Measurements from ENCODE around the gene ALCAM. TPM values are rescaled to one million over a fixed set of nuclear protein-coding genes. Genes with fewer than 3 reads are reported as not detected.
A peak's percentile ranks its signal among the peaks of the same experiment; 100 is the strongest.

Gene ALCAM
- total RNA-seq, 4 donors from 2014 or later = 18.6 to 43.7 (median 21.2) TPM

GRCh38 chr3:105368566-105369499 is 2.1 kb downstream of the ALCAM start:
- peak overlapping the region; percentile 53 to 76 (median 66) for H3K4me3 ChIP-seq
- H3K27me3 ChIP-seq = no peaks in the 10 kb centered on the region
- TF ChIP-seq POLR2A (IDR thresholded peaks at IDR 0.05) (peak; percentile 41 to 46), CTCF (IDR thresholded peaks at IDR 0.05) (no peak)
- H3K4me1 ChIP-seq = peaks cover 0 to 24% (median 2%) of the 10 kb centered on the region in 4 donors
- DNase-seq = peak; percentile 73 to 90 (median 74)
- H3K27ac ChIP-seq = peak overlapping the region; percentile 80 to 94 (median 84)
- H3K9me3 ChIP-seq = no peaks in the 10 kb centered on the region
- no peaks in the 10 kb centered on the region for H3K36me3 ChIP-seq

GRCh38 chr3:105369500-105370371 is 3.0 kb downstream of the ALCAM start:
- Histone ChIP-seq H3K4me3 (peak overlapping the region; percentile 53 to 76 (median 66)), H3K4me1 (peaks cover 0 to 24% (median 2%) of the 10 kb centered on the region in 4 donors), H3K27me3 (no peaks in the 10 kb centered on the region), H3K9me3 (no peaks in the 10 kb centered on the region), H3K36me3 (no peaks in the 10 kb centered on the region), H3K27ac (peak overlapping the region; percentile 80 to 94 (median 84))
- TF ChIP-seq CTCF (IDR thresholded peaks at IDR 0.05) = peak; percentile 42 to 69 (median 65)
- no peak for TF ChIP-seq POLR2A (IDR thresholded peaks at IDR 0.05)
- peak in 2 of 3 donors; percentile 72 to 86 for DNase-seq

GRCh38 chr3:105373383-105373782 is 6.7 kb downstream of the ALCAM start:
- H3K27me3 ChIP-seq = no peaks in the 10 kb centered on the region
- H3K4me3 ChIP-seq = no peak overlapping the region
- H3K36me3 ChIP-seq = no peaks in the 10 kb centered on the region
- H3K4me1 ChIP-seq = peaks cover 0 to 5% (median 0%) of the 10 kb centered on the region in 4 donors
- H3K9me3 ChIP-seq = no peaks in the 10 kb centered on the region
- no peak overlapping the region for H3K27ac ChIP-seq
- DNase-seq = no peak
- TF ChIP-seq CTCF (IDR thresholded peaks at IDR 0.05) = no peak
- no peak for TF ChIP-seq POLR2A (IDR thresholded peaks at IDR 0.05)

GRCh38 chr3:105375750-105376511 is 9.2 kb downstream of the ALCAM start:
- no peak overlapping the region for H3K27ac ChIP-seq
- H3K9me3 ChIP-seq = no peaks in the 10 kb centered on the region
- H3K36me3 ChIP-seq = no peaks in the 10 kb centered on the region
- H3K4me3 ChIP-seq = no peak overlapping the region
- DNase-seq = no peak
- no peaks in the 10 kb centered on the region for H3K4me1 ChIP-seq
- H3K27me3 ChIP-seq = no peaks in the 10 kb centered on the region
- TF ChIP-seq POLR2A (IDR thresholded peaks at IDR 0.05) (no peak), CTCF (IDR thresholded peaks at IDR 0.05) (no peak)

GRCh38 chr3:105377716-105378115 is 11.0 kb downstream of the ALCAM start:
- no peak for DNase-seq
- TF ChIP-seq POLR2A (IDR thresholded peaks at IDR 0.05) (no peak), CTCF (IDR thresholded peaks at IDR 0.05) (no peak)

More at GRCh38 chr3:105377716-105378115, 11.0 kb downstream of the ALCAM start:
- H3K27me3 ChIP-seq = no peaks in the 10 kb centered on the region
- no peaks in the 10 kb centered on the region for H3K4me1 ChIP-seq
- no peak overlapping the region for H3K4me3 ChIP-seq
- H3K9me3 ChIP-seq = no peaks in the 10 kb centered on the region
- no peaks in the 10 kb centered on the region for H3K36me3 ChIP-seq
- no peak overlapping the region for H3K27ac ChIP-seq

Measured in Peyer's patch (tissue), 4 donors.